NCI-H1105 (cell line): ENCODE measurements around the gene BAHCC1.

ENCODE experiments used
- DNase-seq: peaks from one replicate; lab custom pipeline; 2025; lab: John Stamatoyannopoulos, UW

The BAHCC1 gene

GRCh38 chr17:81493198-81494038 is 98.2 kb downstream of the BAHCC1 start:
- no peak for DNase-seq

GRCh38 chr17:81494626-81495377 is 99.5 kb downstream of the BAHCC1 start:
- no peak for DNase-seq

GRCh38 chr17:81498953-81499600 is 103.8 kb downstream of the BAHCC1 start:
- no peak for DNase-seq

- DNase-seq, result no peak
Observed at GRCh38 chr17:81499601-81499970, 104.3 kb downstream of the BAHCC1 start.

GRCh38 chr17:81500047-81500446 is 104.8 kb downstream of the BAHCC1 start:
- DNase-seq, result no peak

- no peak for DNase-seq
Observed at GRCh38 chr17:81502471-81503017, 107.3 kb downstream of the BAHCC1 start.

GRCh38 chr17:81503619-81504018 is 108.4 kb downstream of the BAHCC1 start:
- no peak for DNase-seq

- no peak for DNase-seq
Observed at GRCh38 chr17:81508639-81509206, 113.5 kb downstream of the BAHCC1 start.

- DNase-seq, result no peak
Observed at GRCh38 chr17:81509207-81509971, 114.1 kb downstream of the BAHCC1 start.

- DNase-seq, result no peak
Observed at GRCh38 chr17:81509972-81510784, 114.9 kb downstream of the BAHCC1 start.

GRCh38 chr17:81510785-81511553 is 115.7 kb downstream of the BAHCC1 start:
- no peak for DNase-seq

- DNase-seq, result no peak
Observed at GRCh38 chr17:81511554-81511803, 116.2 kb downstream of the BAHCC1 start.

- DNase-seq, result no peak
Observed at GRCh38 chr17:81511804-81512561, 116.7 kb downstream of the BAHCC1 start.

GRCh38 chr17:81512562-81513371 is 117.5 kb downstream of the BAHCC1 start, which contains the start of gene ACTG1:
TSS of gene ACTG1 (minus strand) at chr17:81512799. CDS start at chr17:81512354, 445 bp downstream.
- peak; percentile 77 for DNase-seq

GRCh38 chr17:81513372-81513752 is 118.1 kb downstream of the BAHCC1 start:
- peak; percentile 66 for DNase-seq

GRCh38 chr17:81513753-81514488 is 118.7 kb downstream of the BAHCC1 start:
- DNase-seq, result peak; percentile 66

- no peak for DNase-seq
Observed at GRCh38 chr17:81514489-81514738, 119.2 kb downstream of the BAHCC1 start.
